ENCODE measurements around the gene MMRN1.

DNA sequence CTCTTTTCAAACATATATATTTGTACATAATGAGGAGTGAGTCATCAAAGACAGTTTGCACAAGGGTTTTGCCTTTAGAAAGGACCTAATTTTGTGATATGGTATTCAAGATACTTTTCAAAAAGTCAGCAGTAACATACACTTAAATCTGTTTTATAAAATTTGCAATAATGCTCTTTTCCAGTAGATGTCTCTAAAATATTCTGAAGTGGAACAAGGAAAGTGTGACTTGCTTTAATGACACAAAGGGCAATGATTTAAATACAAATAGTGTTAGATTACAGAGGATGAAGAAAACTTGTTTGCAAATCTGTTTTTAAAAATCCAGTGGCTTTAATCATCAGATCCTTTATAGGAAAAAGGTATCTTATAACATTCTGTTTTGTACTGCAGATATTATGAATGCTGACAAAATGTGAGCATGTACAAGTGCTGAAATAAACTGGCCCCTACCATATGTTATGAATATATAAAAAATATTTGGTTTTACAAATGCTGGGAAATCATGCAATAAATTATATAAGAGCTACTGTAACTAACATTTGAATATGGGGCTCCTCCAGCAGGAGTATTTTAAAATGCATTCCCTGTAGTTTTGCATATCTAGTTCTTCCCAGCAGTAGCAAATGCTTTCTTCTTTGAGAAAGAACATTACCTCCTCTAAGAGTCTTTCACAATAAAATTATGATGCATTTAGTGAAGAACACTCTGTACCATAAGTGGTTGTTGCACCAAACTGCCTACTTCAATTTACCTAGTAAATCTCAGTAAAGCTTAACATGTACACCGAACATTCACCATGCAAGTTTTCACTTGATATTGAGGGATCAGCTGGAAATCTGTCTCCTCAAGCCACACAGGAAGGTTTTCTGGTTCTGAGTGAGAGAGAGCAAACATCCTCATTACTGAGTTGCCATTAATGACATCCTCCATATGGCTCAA is 20.2 kb downstream of the MMRN1 start:
- TF ChIP-seq, protein P1, sequence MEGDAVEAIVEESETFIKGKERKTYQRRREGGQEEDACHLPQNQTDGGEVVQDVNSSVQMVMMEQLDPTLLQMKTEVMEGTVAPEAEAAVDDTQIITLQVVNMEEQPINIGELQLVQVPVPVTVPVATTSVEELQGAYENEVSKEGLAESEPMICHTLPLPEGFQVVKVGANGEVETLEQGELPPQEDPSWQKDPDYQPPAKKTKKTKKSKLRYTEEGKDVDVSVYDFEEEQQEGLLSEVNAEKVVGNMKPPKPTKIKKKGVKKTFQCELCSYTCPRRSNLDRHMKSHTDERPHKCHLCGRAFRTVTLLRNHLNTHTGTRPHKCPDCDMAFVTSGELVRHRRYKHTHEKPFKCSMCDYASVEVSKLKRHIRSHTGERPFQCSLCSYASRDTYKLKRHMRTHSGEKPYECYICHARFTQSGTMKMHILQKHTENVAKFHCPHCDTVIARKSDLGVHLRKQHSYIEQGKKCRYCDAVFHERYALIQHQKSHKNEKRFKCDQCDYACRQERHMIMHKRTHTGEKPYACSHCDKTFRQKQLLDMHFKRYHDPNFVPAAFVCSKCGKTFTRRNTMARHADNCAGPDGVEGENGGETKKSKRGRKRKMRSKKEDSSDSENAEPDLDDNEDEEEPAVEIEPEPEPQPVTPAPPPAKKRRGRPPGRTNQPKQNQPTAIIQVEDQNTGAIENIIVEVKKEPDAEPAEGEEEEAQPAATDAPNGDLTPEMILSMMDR (IDR thresholded peaks at IDR 0.05): no peak
- TF ChIP-seq POLR2A (IDR thresholded peaks at IDR 0.05) (no peak), EP300 (IDR thresholded peaks at IDR 0.05) (no peak)

All from ovary (tissue), 3 donors.